ENCODE measurements around the gene CLASP2. TPM values are rescaled to one million over a fixed set of nuclear protein-coding genes. Genes with fewer than 3 reads are reported as not detected.
A peak's percentile ranks its signal among the peaks of the same experiment; 100 is the strongest.
"Not testable (repeated sequence)": the region's sequence is repeated elsewhere in the genome, so short reads cannot be mapped to it uniquely, and the experiment has no call there.

The CLASP2 gene
- polyA plus RNA-seq, 3 donors: 10.1 to 16.1 (median 13.9) TPM

GRCh38 chr3:33447958-33448357, 270.1 kb downstream of the CLASP2 start:
- WGBS (ENCODE audit: insufficient coverage): 95% methylated on average over 9 of the region's 15 CpGs
- Mint-ChIP-seq H3K36me3 (no peaks in the 10 kb centered on the region), H3K4me1 (peaks cover 6% of the 10 kb centered on the region), H3K4me3 (no peak overlapping the region), H3K9me3 (peaks cover 6 to 25% (median 12%) of the 10 kb centered on the region in 7 donors), H3K27me3 (ENCODE audit: low read depth in 3 of 3) (peaks cover 2 to 4% (median 4%) of the 10 kb centered on the region in 3 donors), H3K27ac (no peak overlapping the region)
- DNase-seq: no peak
- Histone ChIP-seq H3K9ac (ENCODE audit: insufficient read depth, low read length, poor library complexity, severe bottlenecking) (no peak overlapping the region), H3K4me1 (ENCODE audit: control insufficient read depth in 1 of 2, insufficient read depth in 2 of 2, low read length in 2 of 2) (no peaks in the 10 kb centered on the region), H3K36me3 (replicated peaks in 1 of 2; ENCODE audit: control insufficient read depth in 1 of 2, insufficient read depth in 2 of 2, low read length in 2 of 2) (no peaks in the 10 kb centered on the region), H4K20me1 (ENCODE audit: insufficient read depth, low read length) (no peaks in the 10 kb centered on the region), H3K79me2 (ENCODE audit: insufficient read depth, low read length) (no peaks in the 10 kb centered on the region), H3K27me3 (ENCODE audit: control insufficient read depth in 2 of 2, insufficient read depth in 2 of 2, low read length in 2 of 2) (no peaks in the 10 kb centered on the region), H3K9me3 (replicated peaks in 1 of 2; ENCODE audit: control insufficient read depth in 1 of 2, insufficient read depth in 1 of 2, low read length in 2 of 2) (peaks cover 0 to 3% of the 10 kb centered on the region in 2 donors), H3K27ac (ENCODE audit: low read depth in 1 of 2, low read length in 2 of 2) (no peak overlapping the region), H3K4me3 (replicated peaks in 1 of 3; ENCODE audit: low read depth in 2 of 3, low read length in 3 of 3) (no peak overlapping the region), H2AFZ (ENCODE audit: insufficient read depth, low read depth, low read length, poor library complexity, severe bottlenecking) (no peak overlapping the region), H3K4me2 (replicated peaks; ENCODE audit: extremely low read depth, low read length, poor library complexity, severe bottlenecking) (no peak overlapping the region)
- no peak for TF ChIP-seq CTCF (IDR thresholded peaks at IDR 0.05)
- intact Hi-C loops (cut with micrococcal nuclease): no loop called here

- H3K4me3 ChIP-seq (replicated peaks in 1 of 3; ENCODE audit: low read depth in 2 of 3, low read length in 3 of 3); H4K20me1 ChIP-seq (ENCODE audit: insufficient read depth, low read length); H3K27me3 Mint-ChIP-seq (ENCODE audit: low read depth in 3 of 3); H3K4me2 ChIP-seq (replicated peaks; ENCODE audit: extremely low read depth, low read length, poor library complexity, severe bottlenecking); H3K36me3 ChIP-seq (replicated peaks in 1 of 2; ENCODE audit: control insufficient read depth in 1 of 2, insufficient read depth in 2 of 2, low read length in 2 of 2); H3K4me3 Mint-ChIP-seq; H2AFZ ChIP-seq (ENCODE audit: insufficient read depth, low read depth, low read length, poor library complexity, severe bottlenecking); H3K4me1 Mint-ChIP-seq; H3K27me3 ChIP-seq (ENCODE audit: control insufficient read depth in 2 of 2, insufficient read depth in 2 of 2, low read length in 2 of 2); intact Hi-C loops (cut with micrococcal nuclease); H3K9ac ChIP-seq (ENCODE audit: insufficient read depth, low read length, poor library complexity, severe bottlenecking); H3K9me3 ChIP-seq (replicated peaks in 1 of 2; ENCODE audit: control insufficient read depth in 1 of 2, insufficient read depth in 1 of 2, low read length in 2 of 2); H3K4me1 ChIP-seq (ENCODE audit: control insufficient read depth in 1 of 2, insufficient read depth in 2 of 2, low read length in 2 of 2); DNase-seq; H3K36me3 Mint-ChIP-seq; H3K79me2 ChIP-seq (ENCODE audit: insufficient read depth, low read length); H3K27ac ChIP-seq (ENCODE audit: low read depth in 1 of 2, low read length in 2 of 2): not testable (repeated sequence)
- WGBS (ENCODE audit: insufficient coverage): 94% methylated on average over 7 of the region's 7 CpGs
- Mint-ChIP-seq H3K9me3 (peaks cover 3 to 24% (median 10%) of the 10 kb centered on the region in 7 donors), H3K27ac (peak overlapping the region in 1 of 7 donors; percentile 60)
These were observed 270.8 kb downstream of the CLASP2 start for GRCh38 chr3:33447256-33447625.

Small RNAs within 50 kb of the gene (small RNA-seq; reads per million reads assigned to genes)
- gene COX6CP10 (ENCODE audit: insufficient read length, low read depth) (not detected), gene RNA5SP128 (ENCODE audit: insufficient read length, low read depth) (not detected)

Other genes with a start within 250 kb of the CLASP2 start
- 100 to 1,000 TPM in 1 of 3 donors, 10 to 100 TPM in 2; 88.8 to 100 (median 90.2) TPM for gene PDCD6IP, start 80.4 kb upstream of the CLASP2 start, polyA plus RNA-seq